AG04449 (cell line): ENCODE measurements around the gene MSANTD1.

Experiments
- CTCF ChIA-PET: fragments of 350-600 bp; formaldehyde crosslinking; extraction: SDS; loops from one replicate; lab custom pipeline; 2021; ENCODE audit warnings: antibody characterized with exemption; lab: Yijun Ruan, JAX
- POLR2A ChIA-PET: fragments of 400-600, 350-600 bp; formaldehyde crosslinking; extraction: SDS; loops from one replicate; lab custom pipeline; 2020; ENCODE audit warnings: antibody characterized with exemption, inconsistent platforms; lab: Yijun Ruan, JAX
- DNase-seq: peaks from one replicate; pipeline ENCODE4 v3.0.0-alpha.2; 2010; ENCODE audit warnings: low read depth, low spot score
- H3K4me3 ChIP-seq: 2 replicates; pipeline ENCODE4 v1.5.1; 2011; ENCODE audit warnings: low read depth, mild to moderate bottlenecking, control low read depth, low read length
- TF ChIP-seq, protein P1 (sequence below): IDR thresholded peaks from one replicate; pipeline ENCODE4 v1.5.1; 2011; ENCODE audit warnings: mild to moderate bottlenecking, moderate library complexity, low read length, control low read depth, inconsistent platforms; ENCODE audit not compliant: insufficient read depth; ENCODE audit errors: missing control alignments

MSANTD1 gene

DNA sequence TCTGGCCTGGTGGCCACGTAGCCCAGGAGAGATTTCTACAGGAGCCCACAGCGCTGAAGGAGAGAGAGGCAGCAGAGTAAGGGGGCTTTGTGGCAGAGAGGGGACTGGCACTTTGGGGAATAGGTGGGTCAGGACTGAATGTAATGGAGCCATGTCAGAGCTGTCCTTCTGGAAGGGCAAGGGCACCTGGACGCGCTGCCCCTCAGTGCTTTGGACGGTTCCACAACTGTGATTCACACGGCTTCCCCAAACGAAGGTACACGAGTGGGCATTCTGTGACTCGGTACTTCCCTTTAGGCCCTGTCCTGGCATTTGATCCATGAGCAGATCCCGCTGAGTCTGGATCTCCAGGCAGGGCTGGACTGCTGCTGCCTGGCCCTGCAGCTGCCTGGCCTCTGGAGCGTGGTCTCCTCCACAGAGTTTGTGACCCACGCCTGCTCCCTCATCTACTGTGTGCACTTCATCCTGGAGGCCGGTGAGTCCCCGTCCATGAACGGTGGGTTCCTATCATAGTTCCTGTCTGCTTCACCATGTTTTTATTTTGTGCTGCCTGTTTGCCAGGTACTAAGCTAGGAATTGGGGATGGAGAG lies 35.2 kb upstream of the MSANTD1 start:
- no peak for DNase-seq
- CTCF ChIA-PET, result interaction anchor here (1.5 kb wide), 1 partner anchor 9 kb away, joined by 4 read pairs; no protein-coding TSS in a partner anchor
- H3K4me3 ChIP-seq, result no peak overlapping the region
- TF ChIP-seq, protein P1, sequence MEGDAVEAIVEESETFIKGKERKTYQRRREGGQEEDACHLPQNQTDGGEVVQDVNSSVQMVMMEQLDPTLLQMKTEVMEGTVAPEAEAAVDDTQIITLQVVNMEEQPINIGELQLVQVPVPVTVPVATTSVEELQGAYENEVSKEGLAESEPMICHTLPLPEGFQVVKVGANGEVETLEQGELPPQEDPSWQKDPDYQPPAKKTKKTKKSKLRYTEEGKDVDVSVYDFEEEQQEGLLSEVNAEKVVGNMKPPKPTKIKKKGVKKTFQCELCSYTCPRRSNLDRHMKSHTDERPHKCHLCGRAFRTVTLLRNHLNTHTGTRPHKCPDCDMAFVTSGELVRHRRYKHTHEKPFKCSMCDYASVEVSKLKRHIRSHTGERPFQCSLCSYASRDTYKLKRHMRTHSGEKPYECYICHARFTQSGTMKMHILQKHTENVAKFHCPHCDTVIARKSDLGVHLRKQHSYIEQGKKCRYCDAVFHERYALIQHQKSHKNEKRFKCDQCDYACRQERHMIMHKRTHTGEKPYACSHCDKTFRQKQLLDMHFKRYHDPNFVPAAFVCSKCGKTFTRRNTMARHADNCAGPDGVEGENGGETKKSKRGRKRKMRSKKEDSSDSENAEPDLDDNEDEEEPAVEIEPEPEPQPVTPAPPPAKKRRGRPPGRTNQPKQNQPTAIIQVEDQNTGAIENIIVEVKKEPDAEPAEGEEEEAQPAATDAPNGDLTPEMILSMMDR, result no peak
- POLR2A ChIA-PET, result no interaction called here

DNA sequence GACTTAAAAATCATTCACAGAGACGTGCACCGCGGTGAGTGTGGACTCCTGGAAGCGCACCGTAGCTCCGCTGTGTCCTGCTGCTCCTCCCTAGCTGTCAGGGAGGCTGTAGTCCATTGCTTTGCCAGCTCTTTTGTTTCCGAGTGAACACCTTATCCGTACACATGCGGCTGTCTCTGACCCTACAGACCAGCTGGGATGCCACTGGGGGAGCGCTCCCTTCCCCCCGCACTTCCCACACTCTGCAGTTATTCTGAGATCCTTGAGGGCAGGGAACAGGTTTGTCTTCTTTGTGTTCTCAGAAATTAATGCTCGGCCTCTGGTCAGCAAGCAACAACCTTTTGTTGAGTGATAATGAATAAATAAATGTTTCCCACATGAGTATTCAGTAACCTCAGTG lies 33.7 kb upstream of the MSANTD1 start:
- TF ChIP-seq, protein P1, result no peak
- DNase-seq, result no peak
- POLR2A ChIA-PET, result no interaction called here
- CTCF ChIA-PET, result interaction anchor here (1.5 kb wide), 1 partner anchor 11 kb away, joined by 4 read pairs; no protein-coding TSS in a partner anchor
- no peak overlapping the region for H3K4me3 ChIP-seq

DNA sequence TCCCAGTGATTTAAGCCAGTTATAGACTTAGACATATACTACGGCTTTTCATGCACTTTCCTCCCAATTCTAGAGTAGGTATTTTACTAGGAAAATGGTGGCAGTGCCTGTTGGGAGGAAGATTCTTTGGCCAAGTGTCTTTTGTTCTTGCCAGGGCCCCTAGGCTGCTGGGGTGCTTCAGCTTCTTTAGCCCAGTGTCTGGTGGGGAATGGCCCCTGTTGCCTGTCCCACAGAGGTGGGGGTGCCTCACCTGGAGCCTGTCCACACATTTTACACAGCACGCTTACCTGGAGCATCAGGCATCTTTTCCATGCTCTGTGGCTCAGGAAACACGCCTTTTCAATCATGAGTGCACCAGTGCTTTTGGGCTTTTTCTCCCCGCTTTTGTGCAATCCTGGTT lies 33.2 kb upstream of the MSANTD1 start:
- ChIA-PET CTCF (no interaction called here), POLR2A (no interaction called here)
- TF ChIP-seq, protein P1, result no peak
- H3K4me3 ChIP-seq, result no peak overlapping the region
- no peak for DNase-seq

DNA sequence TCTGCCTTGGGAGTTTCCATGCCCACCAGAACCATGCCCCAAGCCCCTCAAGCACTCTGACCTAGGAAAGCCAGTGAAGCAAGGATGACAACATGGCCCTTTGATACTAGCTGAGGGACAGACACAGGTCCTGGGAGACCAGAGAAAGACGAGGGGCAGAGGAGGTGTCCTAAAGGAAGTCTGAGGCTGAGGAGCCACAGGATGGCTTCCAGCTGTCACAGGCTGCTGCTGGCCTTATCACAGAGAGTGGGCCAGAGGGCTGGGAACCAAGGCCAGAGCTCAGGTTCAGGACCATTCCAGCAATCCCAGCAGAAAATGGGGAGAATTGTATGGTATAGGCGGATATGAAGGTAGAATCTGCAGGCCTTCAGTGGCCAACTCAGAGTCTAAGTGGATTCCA lies 31.7 kb upstream of the MSANTD1 start:
- ChIA-PET CTCF (no interaction called here), POLR2A (no interaction called here)
- H3K4me3 ChIP-seq, result no peak overlapping the region
- DNase-seq, result no peak
- TF ChIP-seq, protein P1, result no peak

DNA sequence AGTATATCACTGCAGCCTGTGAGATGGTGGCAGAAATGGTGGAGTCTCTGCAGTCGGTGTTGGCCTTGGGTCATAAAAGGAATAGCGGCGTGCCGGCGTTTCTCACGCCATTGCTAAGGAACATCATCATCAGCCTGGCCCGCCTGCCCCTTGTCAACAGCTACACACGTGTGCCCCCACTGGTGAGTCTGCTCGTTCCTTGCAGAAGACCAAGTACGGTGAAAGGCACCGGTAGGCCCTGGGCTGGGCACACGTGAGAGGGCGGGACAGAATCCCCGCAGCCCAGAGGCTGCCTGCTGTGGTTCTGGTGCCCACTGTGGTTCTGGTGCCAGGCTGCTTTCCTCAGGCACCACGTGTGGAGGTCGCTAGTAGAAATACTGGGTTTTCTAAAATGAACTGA lies 31.2 kb upstream of the MSANTD1 start:
- H3K4me3 ChIP-seq, result no peak overlapping the region
- CTCF ChIA-PET, result no interaction called here
- POLR2A ChIA-PET, result no interaction called here

More for the DNA sequence above, 31.2 kb upstream of the MSANTD1 start:
- TF ChIP-seq, protein P1, result no peak
- no peak for DNase-seq
